Kidney epithelial cell (primary cell): ENCODE measurements around the gene STK35. TPM values are rescaled to one million over a fixed set of nuclear protein-coding genes. Genes with fewer than 3 reads are reported as not detected.

Experiments
- DNase-seq: peaks from one replicate; pipeline ENCODE4 v3.0.0-alpha.2; 2010; ENCODE audit warnings: low read depth
- H3K27me3 ChIP-seq: 2 replicates; pipeline ENCODE4 v1.6.0; 2011; ENCODE audit warnings: low read length; ENCODE audit not compliant: control insufficient read depth, insufficient read depth
- H3K36me3 ChIP-seq: 2 replicates; pipeline ENCODE4 v1.5.1; 2011; ENCODE audit warnings: low read length; ENCODE audit not compliant: control insufficient read depth, insufficient read depth
- H3K4me3 ChIP-seq: 2 replicates; pipeline ENCODE4 v1.5.1; 2011; ENCODE audit warnings: low read depth, mild to moderate bottlenecking, control low read depth, low read length
- total RNA-seq: library from RNA; depleted of rRNA; stranded (reverse); fragments of >200 nt; gene quantifications from 2 replicates; pipeline ENCODE4 v1.2.3, GENCODE V29; 2015
- TF ChIP-seq, protein P1 (sequence below): IDR thresholded peaks from 2 replicates; pipeline ENCODE4 v1.5.1; 2011; ENCODE audit warnings: mild to moderate bottlenecking, moderate library complexity, low read length, control low read depth, inconsistent platforms; ENCODE audit not compliant: insufficient read depth, poor library complexity, severe bottlenecking

The STK35 gene
- total RNA-seq, 1 donor from 2014 or later, result 18.0 TPM

DNA sequence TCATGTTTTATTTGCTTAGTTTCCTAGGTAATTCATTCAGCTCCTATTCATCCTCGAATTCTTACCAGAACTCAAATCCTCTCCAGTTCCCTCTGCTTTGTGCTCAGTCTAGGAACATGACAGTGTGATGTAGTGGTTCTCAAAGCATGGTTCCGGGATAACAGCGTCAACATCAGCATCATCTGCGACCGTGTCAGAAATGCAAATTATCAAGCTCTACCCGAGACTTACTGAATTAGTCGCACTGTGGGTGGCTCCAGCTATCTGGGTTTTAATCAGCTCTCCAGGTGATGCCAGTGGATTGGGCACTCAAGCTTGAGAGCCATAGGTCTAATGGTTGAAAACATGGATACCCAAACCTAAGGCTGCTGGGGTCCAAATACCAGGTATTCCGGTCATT is 7.7 kb upstream of the STK35 start:
- TF ChIP-seq, protein P1, sequence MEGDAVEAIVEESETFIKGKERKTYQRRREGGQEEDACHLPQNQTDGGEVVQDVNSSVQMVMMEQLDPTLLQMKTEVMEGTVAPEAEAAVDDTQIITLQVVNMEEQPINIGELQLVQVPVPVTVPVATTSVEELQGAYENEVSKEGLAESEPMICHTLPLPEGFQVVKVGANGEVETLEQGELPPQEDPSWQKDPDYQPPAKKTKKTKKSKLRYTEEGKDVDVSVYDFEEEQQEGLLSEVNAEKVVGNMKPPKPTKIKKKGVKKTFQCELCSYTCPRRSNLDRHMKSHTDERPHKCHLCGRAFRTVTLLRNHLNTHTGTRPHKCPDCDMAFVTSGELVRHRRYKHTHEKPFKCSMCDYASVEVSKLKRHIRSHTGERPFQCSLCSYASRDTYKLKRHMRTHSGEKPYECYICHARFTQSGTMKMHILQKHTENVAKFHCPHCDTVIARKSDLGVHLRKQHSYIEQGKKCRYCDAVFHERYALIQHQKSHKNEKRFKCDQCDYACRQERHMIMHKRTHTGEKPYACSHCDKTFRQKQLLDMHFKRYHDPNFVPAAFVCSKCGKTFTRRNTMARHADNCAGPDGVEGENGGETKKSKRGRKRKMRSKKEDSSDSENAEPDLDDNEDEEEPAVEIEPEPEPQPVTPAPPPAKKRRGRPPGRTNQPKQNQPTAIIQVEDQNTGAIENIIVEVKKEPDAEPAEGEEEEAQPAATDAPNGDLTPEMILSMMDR, result no peak
- DNase-seq, result no peak
- Histone ChIP-seq H3K27me3 (peaks cover 17% of the 10 kb centered on the region), H3K36me3 (no peaks in the 10 kb centered on the region), H3K4me3 (no peak overlapping the region)

DNA sequence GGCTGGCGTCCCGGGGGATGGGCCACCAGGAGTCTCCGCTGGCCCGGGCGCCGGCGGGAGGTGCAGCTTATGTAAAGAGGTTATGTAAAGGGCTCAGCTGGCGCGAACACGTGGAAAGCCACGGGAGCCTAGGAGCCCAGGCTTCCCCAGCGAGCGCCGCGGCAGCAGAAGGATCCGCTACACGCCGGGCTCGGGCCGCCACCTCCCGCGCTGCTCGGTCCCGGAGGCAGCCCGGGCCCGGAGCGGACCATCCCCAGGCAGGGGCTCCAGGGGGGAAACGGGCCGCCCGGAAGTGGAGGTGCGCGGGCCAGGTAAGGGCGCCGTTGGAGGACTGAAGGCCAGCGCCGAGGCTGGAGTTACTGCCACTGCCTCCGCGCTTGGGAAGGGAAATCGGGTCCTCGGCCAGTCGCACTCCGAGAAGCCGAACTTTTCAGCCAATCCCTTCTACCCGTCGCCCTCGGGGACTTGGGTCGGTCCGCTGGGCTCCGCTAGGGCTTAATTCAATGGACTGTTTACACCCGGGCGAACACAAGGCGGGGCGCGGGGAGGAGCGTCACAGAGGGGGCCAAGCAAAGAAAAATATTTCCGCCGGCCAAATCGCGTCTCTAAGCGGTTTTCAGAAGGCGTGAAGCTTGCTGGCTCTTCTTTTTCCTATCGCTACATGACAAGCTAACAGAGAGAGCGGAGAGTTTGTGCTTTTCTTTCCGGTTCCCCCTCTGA is 398 bp downstream of the STK35 start:
- H3K27me3 ChIP-seq, result no peaks in the 10 kb centered on the region
- TF ChIP-seq, protein P1, result no peak
- DNase-seq, result peak; percentile 50
- no peaks in the 10 kb centered on the region for H3K36me3 ChIP-seq
- peak overlapping the region; percentile 89 for H3K4me3 ChIP-seq

DNA sequence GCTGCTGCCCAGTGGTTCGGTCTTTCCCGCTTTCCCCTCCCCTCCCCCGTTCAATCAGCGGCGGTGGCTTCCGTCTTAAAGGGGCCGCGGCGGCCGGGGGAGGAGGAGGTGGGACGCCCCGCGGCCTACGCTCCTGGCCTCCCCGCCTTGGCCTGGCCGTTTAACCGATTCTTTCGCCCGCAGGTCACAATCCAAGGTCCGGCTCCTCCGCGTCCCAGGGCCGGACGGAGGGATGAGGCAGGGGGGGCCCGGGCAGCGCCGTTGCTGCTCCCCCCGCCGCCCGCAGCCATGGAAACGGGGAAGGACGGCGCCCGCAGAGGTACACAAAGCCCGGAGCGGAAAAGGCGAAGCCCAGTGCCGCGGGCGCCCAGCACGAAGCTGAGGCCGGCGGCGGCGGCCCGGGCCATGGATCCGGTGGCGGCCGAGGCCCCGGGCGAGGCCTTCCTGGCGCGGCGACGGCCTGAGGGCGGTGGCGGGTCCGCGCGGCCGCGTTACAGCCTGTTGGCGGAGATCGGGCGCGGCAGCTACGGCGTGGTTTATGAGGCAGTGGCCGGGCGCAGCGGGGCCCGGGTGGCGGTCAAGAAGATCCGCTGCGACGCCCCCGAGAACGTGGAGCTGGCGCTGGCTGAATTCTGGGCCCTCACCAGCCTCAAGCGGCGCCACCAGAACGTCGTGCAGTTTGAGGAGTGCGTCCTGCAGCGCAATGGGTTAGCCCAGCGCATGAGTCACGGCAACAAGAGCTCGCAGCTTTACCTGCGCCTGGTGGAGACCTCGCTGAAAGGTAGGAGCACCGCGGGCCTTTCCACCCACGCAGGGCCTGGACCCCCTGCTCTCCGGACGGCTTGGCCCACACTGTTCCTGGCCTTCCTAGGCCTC is 1.2 kb downstream of the STK35 start:
- Histone ChIP-seq H3K4me3 (peak overlapping the region; percentile 89), H3K36me3 (no peaks in the 10 kb centered on the region), H3K27me3 (no peaks in the 10 kb centered on the region)
- DNase-seq, result peak; percentile 42
- TF ChIP-seq, protein P1, result no peak

DNA sequence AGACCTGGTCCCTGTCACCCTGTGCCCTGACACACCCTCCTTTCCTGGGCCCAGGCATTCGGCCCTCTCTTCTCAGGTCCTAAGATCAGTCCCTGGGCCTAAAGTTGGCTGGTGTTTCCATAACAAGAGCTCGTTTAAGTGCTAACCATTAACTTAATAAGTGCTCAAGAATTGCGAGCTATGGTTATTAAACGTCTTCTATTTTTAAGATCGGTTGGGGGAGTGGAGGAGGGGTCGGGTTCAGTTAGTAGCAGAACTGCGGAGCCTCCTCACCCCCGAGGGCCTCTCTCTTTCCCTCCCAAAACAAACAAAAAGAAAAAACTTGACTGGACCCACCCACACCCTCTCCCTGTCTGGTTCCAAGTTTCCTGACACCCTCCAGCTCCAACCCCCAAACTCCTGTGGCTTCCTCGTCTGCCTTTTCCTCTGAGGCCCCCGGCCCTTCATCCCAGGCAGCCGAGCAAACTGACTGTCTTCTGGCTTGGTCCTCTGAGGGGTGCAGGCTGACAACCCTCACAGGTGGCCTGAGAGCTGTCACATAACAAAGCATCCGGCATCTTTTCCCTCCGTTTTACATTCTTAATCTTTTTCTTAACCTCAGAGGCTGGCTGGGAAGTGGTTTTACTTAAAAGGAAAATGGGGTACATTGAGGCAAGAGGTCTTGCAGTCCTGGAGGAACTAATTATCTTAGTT is 2.0 kb downstream of the STK35 start:
- DNase-seq, result no peak
- TF ChIP-seq, protein P1, result no peak
- Histone ChIP-seq H3K36me3 (no peaks in the 10 kb centered on the region), H3K27me3 (no peaks in the 10 kb centered on the region), H3K4me3 (peak overlapping the region; percentile 89)

DNA sequence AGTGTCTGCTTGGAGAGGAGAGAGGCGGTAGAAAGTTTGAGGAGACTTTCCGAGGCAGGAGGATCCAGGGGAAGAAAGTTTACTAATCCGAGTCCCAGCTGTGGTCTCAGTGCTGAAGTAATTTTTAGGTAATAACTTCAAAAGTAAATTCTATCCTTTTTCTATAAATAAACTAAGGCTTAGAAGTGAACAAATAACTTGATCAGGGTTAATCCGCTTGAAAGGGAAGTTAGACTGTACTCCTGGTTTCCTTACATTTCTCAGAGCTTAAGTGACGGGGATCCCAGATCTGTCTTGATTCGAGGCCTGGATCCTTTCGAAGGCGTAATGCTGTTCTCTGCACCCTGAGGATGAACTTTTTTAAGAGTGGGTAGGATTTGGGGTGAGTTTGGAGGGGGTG is 2.6 kb downstream of the STK35 start:
- Histone ChIP-seq H3K27me3 (no peaks in the 10 kb centered on the region), H3K36me3 (no peaks in the 10 kb centered on the region), H3K4me3 (peak overlapping the region; percentile 89)
- TF ChIP-seq, protein P1, result no peak
- no peak for DNase-seq
